IPS-15b (cell line): ENCODE data around the gene SRPK2.

Source experiments
- H3K27me3 ChIP-seq: one replicate; pipeline ENCODE4 v1.6.1; 2013; ENCODE audit warnings: low read length; ENCODE audit not compliant: control insufficient read depth, insufficient read depth
- H3K36me3 ChIP-seq: one replicate; pipeline ENCODE4 v1.6.1; 2013; ENCODE audit warnings: low read length; ENCODE audit not compliant: control insufficient read depth, insufficient read depth
- H3K4me1 ChIP-seq: one replicate; pipeline ENCODE4 v1.6.1; 2013; ENCODE audit warnings: mild to moderate bottlenecking, low read length; ENCODE audit not compliant: control insufficient read depth, insufficient read depth
- H3K4me3 ChIP-seq: one replicate; pipeline ENCODE4 v1.5.1; 2013; ENCODE audit warnings: low read depth, low read length
- H3K9ac ChIP-seq: one replicate; pipeline ENCODE4 v1.6.1; 2013; ENCODE audit warnings: low read depth, mild to moderate bottlenecking, low read length
- H3K9me3 ChIP-seq: one replicate; pipeline ENCODE4 v1.6.1; 2013; ENCODE audit warnings: mild to moderate bottlenecking, low read length; ENCODE audit not compliant: control insufficient read depth, insufficient read depth

SRPK2 gene

DNA sequence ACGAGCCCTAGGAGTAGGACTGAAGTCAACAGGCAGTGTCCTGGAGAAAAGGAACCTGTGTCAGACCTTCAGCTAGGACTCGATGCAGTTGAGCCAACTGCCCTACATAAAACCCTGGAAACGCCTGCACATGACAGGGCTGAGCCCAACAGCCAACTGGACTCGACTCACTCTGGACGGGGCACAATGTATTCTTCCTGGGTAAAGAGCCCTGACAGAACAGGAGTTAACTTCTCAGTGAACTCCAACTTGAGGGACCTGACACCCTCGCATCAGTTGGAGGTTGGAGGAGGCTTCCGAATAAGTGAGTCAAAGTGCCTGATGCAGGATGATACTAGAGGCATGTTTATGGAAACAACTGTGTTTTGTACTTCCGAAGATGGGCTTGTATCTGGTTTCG lies 281.3 kb downstream of the SRPK2 start:
- Histone ChIP-seq H3K9ac (no peak overlapping the region), H3K4me1 (no peaks in the 10 kb centered on the region), H3K27me3 (no peaks in the 10 kb centered on the region), H3K9me3 (no peaks in the 10 kb centered on the region), H3K36me3 (peaks cover 27% of the 10 kb centered on the region), H3K4me3 (no peak overlapping the region)

DNA sequence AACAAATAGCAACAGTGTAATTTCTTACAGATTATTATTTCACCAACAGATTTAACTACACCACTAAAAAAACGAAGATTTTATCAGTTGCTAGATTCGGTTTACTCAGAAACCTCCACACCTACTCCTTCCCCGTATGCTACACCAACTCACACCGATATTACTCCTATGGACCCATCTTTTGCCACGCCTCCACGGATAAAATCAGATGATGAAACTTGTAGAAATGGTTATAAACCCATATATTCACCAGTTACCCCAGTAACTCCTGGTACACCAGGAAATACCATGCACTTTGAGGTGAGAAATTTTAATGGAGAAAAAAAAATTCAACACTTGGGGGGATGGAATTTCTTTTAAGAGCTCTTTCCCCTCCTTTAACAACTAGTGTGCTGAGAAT lies 282.2 kb downstream of the SRPK2 start:
- no peaks in the 10 kb centered on the region for H3K9me3 ChIP-seq
- H3K4me1 ChIP-seq, result no peaks in the 10 kb centered on the region

DNA sequence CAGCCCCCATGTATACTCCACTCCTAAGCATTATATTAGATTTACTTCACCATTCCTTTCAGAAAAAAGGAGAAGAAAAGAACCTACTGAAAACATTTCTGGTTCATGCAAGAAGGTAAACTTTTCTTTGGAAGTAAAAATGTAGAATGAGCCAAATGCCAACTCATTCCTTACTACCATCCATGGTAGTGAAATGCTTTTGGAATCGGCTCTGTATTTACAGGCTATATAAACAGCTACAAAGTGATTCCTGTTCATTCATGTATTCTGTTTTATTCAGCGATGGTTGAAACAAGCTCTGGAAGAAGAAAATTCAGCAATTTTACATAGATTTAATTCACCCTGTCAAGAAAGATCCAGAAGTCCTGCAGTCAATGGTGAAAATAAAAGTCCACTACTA lies 283.1 kb downstream of the SRPK2 start:
- Histone ChIP-seq H3K9ac (no peak overlapping the region), H3K4me1 (no peaks in the 10 kb centered on the region), H3K27me3 (no peaks in the 10 kb centered on the region), H3K36me3 (peaks cover 17% of the 10 kb centered on the region), H3K9me3 (no peaks in the 10 kb centered on the region), H3K4me3 (no peak overlapping the region)

More for the DNA sequence above, 282.2 kb downstream of the SRPK2 start:
- no peak overlapping the region for H3K4me3 ChIP-seq
- no peaks in the 10 kb centered on the region for H3K27me3 ChIP-seq
- H3K36me3 ChIP-seq, result peaks cover 20% of the 10 kb centered on the region
- no peak overlapping the region for H3K9ac ChIP-seq

DNA sequence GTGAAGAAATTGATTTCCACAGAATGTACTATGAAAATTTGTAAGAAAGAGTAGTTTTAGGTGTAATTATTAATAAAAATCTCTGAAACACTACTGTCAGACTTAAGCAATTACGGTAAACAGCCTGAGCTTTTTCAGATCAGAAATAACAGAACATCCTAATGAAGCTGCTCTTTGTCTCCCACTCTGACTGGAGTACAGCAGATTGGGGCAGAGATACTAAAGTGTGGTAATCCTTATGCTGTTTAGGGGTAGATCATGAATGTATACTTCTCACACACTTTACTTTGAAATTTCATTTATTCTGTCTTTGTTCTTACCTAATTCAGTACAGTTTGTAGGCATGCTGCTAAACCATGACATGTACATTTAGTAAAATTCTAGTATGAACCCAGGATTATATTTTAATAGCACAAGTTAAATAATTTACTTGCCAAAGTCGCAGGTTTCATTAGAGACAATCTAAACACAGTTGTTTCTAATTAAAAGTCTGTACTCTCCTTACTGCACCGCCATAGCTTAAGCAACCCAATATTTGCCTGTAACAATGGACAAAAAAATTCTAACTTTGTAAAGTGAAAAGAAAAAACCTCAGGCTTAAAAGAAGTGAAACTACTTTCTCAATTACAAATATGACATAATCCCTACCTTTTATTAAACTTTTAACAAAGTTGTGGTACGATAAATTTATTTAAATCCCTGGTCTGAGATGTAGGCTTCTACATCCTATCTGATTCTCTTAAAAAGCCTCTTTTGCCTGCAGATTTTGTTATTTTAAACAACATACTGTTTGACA lies 286.0 kb downstream of the SRPK2 start:
- H3K36me3 ChIP-seq, result peaks cover 9% of the 10 kb centered on the region
- H3K9ac ChIP-seq, result no peak overlapping the region
- no peaks in the 10 kb centered on the region for H3K9me3 ChIP-seq
- no peak overlapping the region for H3K4me3 ChIP-seq
- no peaks in the 10 kb centered on the region for H3K27me3 ChIP-seq
- H3K4me1 ChIP-seq, result no peaks in the 10 kb centered on the region

DNA sequence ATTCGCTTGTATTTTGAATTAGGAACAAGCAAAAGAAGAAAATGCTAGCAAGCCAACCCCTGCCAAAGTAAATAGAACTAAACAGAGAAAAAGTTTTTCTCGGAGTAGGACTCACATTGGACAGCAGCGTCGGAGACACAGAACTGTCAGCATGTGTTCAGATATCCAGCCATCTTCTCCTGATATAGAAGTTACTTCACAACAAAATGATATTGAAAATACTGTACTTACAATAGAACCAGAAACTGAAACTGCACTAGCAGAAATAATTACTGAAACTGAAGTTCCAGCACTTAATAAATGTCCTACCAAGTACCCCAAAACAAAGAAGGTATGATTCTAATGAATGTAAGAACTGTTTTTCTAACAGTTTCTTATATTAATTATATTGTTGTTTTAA lies 286.9 kb downstream of the SRPK2 start:
- Histone ChIP-seq H3K4me1 (no peaks in the 10 kb centered on the region), H3K27me3 (no peaks in the 10 kb centered on the region), H3K9ac (no peak overlapping the region), H3K9me3 (no peaks in the 10 kb centered on the region), H3K36me3 (peaks cover 6% of the 10 kb centered on the region), H3K4me3 (no peak overlapping the region)

DNA sequence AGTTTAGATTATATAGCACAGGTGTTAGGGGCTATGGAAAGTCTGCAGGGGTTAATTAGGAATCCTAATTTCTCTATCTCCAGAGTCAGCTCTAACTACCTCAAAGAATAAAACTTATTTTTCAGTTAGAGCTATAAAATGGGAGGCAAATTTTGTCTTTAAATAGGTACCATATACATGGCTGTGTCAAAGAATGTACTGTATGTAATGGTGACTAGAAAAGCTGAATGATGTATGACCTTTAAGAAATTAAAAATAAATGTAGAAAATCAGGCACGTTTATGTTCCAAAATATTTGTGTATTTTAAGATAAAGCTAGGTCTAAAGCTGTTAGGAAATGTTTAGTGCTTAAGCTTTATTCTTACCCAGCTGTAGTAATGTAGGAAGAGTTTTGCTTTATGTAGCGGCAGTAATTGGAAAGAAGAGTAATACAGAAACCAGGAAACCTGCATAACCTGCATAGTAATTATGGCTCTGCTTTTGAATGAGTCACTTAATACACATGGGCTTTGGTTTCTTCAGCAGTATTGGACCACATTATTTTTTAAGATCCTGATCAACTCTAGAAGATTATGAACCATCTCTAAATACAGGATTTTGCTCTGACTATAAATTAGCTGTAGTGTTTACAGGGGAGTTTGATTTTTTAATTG lies 289.7 kb downstream of the SRPK2 start:
- no peak overlapping the region for H3K4me3 ChIP-seq
- H3K9ac ChIP-seq, result no peak overlapping the region
- no peaks in the 10 kb centered on the region for H3K4me1 ChIP-seq
- H3K9me3 ChIP-seq, result no peaks in the 10 kb centered on the region
- H3K36me3 ChIP-seq, result no peaks in the 10 kb centered on the region
- no peaks in the 10 kb centered on the region for H3K27me3 ChIP-seq

DNA sequence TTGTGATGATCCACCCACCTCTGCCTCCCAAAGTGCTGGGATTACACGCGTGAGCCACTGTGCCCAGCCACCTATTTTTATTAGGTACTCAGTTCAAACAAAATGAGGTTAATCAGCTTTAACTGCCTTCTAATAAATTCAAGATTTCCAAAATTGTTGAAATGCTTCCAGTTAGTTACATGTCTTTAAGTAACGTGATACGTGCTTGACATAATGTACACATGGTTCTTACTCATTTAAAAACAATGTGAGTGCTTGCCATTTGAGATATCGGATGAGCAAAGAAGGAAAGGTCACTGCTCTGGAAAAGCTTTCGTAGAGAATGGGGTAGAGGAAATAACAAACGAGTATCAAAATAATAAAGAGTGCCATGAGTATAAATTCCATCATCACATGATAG lies 291.1 kb downstream of the SRPK2 start:
- H3K9me3 ChIP-seq, result no peaks in the 10 kb centered on the region
- H3K4me1 ChIP-seq, result no peaks in the 10 kb centered on the region
- no peak overlapping the region for H3K4me3 ChIP-seq
- H3K27me3 ChIP-seq, result no peaks in the 10 kb centered on the region
- H3K9ac ChIP-seq, result no peak overlapping the region
- no peaks in the 10 kb centered on the region for H3K36me3 ChIP-seq

DNA sequence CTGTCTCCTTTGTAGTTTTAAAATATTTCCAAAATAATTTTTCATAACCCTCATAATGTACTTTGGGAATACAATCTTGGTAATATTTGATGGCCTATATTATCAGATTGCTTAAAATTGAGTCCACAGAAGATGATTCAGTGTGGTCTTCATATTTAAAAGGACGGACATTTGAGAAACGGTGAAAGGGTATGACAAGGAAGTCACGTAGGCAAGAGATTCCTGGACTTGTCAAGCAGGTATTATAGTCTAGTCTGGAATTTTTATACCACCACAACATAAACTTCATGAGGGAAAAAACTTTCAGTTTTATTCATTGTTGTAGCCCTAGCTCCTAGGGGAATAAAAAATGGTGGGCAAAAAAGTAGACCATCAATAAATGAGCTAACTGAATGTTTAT lies 292.4 kb downstream of the SRPK2 start:
- no peak overlapping the region for H3K4me3 ChIP-seq
- no peaks in the 10 kb centered on the region for H3K4me1 ChIP-seq
- no peaks in the 10 kb centered on the region for H3K36me3 ChIP-seq
- H3K27me3 ChIP-seq, result no peaks in the 10 kb centered on the region
- no peaks in the 10 kb centered on the region for H3K9me3 ChIP-seq
- no peak overlapping the region for H3K9ac ChIP-seq

DNA sequence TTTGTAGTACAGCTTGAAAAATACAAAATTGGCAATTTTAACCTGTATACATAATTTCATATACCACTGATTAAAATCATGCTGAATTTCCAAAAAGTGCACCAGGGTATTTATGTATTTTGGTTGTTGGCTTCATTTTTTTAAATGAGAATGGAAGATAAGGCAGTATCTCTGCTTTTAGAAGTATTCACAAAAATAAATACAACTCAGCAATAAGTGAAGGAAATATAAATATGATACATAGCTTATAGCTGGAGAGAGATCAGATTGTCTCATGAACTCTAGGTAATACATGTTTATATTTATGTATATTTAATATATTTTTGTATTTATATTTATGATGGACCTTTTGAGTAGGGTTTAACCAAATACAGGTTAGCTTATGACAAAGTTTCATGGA lies 293.8 kb downstream of the SRPK2 start:
- no peak overlapping the region for H3K9ac ChIP-seq
- H3K4me1 ChIP-seq, result no peaks in the 10 kb centered on the region
- H3K9me3 ChIP-seq, result no peaks in the 10 kb centered on the region
- H3K36me3 ChIP-seq, result no peaks in the 10 kb centered on the region
- H3K4me3 ChIP-seq, result no peak overlapping the region
- no peaks in the 10 kb centered on the region for H3K27me3 ChIP-seq

DNA sequence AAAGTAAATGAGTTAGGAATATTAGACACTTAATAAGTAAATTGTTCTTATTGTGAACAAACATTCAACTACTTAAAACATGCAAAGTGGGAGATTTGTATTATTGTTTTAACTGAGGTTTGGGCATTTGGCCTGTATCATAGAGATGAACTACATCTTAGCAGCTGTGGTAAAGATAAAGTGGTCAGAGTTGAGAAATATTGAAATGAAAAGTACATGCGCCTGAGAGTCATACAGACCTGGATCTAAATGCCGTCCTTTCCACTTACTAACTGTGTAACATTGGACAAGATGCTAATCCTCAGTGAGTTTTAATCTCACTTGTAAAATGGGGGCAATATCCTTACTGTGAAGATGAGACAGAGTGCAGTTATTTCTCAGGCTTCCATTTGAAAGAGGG lies 300.3 kb downstream of the SRPK2 start:
- no peaks in the 10 kb centered on the region for H3K4me1 ChIP-seq
- no peaks in the 10 kb centered on the region for H3K9me3 ChIP-seq
- H3K9ac ChIP-seq, result no peak overlapping the region
- no peaks in the 10 kb centered on the region for H3K36me3 ChIP-seq
- no peaks in the 10 kb centered on the region for H3K27me3 ChIP-seq
- no peak overlapping the region for H3K4me3 ChIP-seq

DNA sequence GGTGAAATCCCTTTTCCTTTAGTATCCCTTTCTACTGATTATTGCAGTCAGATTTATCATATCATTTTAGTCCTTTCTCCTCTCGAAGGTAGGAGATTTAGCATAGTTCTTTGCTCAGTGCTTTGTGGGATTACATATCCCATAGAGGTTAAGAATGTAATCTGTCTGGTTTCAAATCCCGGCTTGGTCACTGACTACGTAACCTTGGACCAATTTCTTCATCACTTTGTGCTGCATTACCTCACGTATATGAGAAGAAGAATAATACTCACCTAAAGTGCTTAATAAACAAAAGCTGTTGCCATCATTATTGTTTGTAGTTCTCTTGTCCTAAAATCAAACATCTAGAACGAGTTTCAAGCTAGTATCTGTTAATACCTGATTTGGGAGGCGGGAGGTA lies 300.7 kb downstream of the SRPK2 start:
- H3K36me3 ChIP-seq, result no peaks in the 10 kb centered on the region
- H3K4me1 ChIP-seq, result no peaks in the 10 kb centered on the region
- no peak overlapping the region for H3K4me3 ChIP-seq
- H3K9ac ChIP-seq, result no peak overlapping the region
- H3K9me3 ChIP-seq, result no peaks in the 10 kb centered on the region
- H3K27me3 ChIP-seq, result no peaks in the 10 kb centered on the region

DNA sequence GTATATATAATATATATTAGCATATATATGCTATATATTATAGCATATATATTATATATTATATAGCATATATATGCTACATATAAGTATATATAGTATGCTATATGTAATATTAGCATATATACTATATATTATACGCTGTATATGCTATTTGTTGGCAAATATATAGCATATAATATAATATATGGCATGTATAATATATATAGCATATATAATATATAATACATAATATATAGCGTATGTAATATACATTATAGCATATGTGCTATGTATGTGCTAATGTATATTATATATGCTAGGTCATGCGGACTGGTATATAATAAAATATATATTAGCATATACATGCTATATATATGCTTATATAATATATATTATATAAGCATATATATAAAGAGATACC lies 301.9 kb downstream of the SRPK2 start:
- Histone ChIP-seq H3K4me1 (no peaks in the 10 kb centered on the region), H3K27me3 (no peaks in the 10 kb centered on the region), H3K9me3 (no peaks in the 10 kb centered on the region), H3K4me3 (no peak overlapping the region), H3K9ac (no peak overlapping the region), H3K36me3 (no peaks in the 10 kb centered on the region)
